WTC11 (cell line): ENCODE measurements around the gene PTPRK.

Source experiments
- E2F4 ChIP-seq: sonication (generic); formaldehyde crosslinking; IDR thresholded peaks from 2 replicates; pipeline ENCODE4 v1.8.1; 2022; ENCODE audit warnings: low read depth, mild to moderate bottlenecking, moderate library complexity, missing genetic modification reagents, borderline replicate concordance
- NFYB ChIP-seq: sonication (generic); formaldehyde crosslinking; conservative IDR thresholded peaks from 2 replicates; pipeline ENCODE4 v1.8.0; 2022; ENCODE audit warnings: low read depth, missing genetic modification reagents
- PRRX2 ChIP-seq: fragments of 250-450 bp; sonication (Bioruptor Pico); IDR thresholded peaks from 2 replicates; pipeline ENCODE4 v1.8.0; 2021; ENCODE audit warnings: mild to moderate bottlenecking

GRCh38 chr6:128513878-128514277 is 6.5 kb downstream of the PTPRK start:
- TF ChIP-seq E2F4 (CRISPR knock-in tag) (no peak), PRRX2 (CRISPR knock-in tag) (no peak), NFYB (CRISPR knock-in tag) (no peak)
